CD4-positive, alpha-beta T cell treated with Interleukin-1 beta for 1 hour (primary cell): ENCODE measurements around the gene ZNF24.

Source experiments
- DNase-seq, 2 donors: peaks; one replicate each; pipeline ENCODE4 v3.0.0-alpha.2; 2020 to 2022

The ZNF24 gene

DNA sequence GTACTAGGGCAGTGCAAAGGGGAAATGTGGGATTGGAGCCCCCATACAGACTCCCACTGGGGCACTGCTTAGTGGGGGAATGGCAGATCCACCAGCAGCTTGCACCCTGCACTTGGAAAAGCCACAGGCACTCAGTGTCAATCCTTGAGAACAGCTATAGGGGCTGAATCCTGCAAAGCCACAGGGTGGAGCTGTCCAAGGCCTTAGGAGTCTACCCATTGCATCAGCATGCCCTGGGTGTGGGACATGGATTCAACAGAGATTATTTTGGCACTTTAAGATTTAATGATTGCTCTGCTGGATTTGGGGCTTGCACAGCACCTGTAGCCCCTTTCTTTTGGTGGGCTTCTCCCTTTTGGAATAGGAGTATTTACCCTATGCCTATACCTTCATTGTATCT lies 8.6 kb upstream of the ZNF24 start:
- DNase-seq = no peak

DNA sequence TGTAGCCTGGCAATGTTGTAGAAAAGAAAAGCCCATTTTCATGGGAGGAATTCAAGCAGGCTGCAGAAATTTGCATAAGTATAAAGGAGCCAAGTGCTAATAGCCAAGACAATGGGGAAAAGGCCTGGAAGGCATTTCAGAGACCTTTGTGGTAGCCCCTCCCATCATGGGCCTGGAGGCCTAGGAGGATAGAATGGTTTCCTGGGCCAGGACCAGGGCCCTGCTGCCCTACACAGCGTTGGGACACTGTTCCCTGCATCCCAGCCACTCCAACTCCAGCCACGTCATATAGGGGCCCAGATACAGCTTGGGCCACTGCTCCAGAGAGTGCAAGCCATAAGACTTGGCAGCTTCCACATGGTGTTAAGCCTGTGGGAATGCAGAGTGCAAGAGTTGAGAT lies 8.1 kb upstream of the ZNF24 start:
- DNase-seq = no peak

DNA sequence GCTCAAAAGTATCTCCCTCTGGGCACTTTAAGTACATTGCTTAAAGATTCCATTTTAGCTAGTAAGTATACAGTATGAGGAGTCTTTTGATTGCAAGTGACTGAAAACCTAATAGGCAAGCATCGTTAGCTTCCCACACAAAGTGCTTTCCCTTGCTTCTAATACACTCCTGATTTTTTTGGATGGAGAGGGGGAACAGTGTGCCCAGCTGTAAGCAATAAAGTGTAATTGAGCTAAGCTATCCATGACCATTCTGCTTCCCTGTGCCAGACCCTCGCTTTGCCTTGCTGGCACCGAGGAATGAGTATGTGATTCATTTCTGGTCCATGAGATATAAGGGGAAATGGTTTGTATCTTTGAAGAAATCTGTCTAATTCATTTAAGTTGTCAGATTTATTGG lies 3.8 kb upstream of the ZNF24 start:
- no peak for DNase-seq

- no peak for DNase-seq
Measured at GRCh38 chr18:35345950-35346349, 1.7 kb upstream of the ZNF24 start.

DNA sequence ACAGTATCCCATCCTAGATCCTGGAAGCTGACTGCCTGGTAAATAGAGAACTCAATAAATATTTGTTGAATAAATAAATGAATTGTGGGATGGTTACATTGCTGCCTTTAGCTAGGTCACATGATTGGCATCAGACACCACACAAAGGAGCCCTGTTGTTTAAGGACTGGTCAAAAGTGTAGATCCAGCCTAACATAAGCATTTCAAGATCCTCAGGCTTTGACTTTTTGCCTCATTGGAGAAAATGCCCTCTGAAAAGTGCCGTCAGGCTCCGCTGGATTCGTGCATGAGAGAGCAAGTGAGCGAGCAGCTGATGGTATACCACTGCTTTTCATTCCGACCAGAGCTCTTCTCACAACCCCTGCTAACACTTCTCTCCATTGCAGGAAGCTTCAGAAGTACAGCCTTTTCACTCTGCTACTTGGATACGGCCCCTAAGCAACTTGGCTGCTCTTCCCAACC lies 1.3 kb upstream of the ZNF24 start:
- no peak for DNase-seq

- DNase-seq = no peak
Measured at GRCh38 chr18:35344736-35345459, 678 bp upstream of the ZNF24 start.

DNA sequence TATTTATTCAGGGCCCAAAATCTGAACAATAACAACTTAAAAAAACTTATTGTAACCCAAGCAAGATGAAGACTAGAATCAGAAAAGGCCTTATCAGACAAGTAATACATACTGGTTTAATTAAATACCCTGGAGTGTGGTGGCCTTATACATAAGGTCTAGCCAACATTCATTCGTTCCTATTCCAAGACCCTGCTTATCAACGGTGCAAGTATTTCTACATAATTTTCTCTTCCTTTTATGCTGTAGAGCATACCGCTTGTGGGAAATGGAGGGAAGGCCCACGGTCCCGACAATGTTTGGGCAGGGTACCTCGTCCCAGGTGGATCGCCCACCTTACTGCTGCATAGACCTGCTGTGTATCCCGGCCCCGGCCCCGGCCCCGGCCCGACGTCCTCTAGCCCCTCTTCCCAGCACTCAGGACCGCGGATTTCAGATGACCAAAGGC lies 708 bp downstream of the ZNF24 start:
- no peak for DNase-seq

- no peak for DNase-seq
Measured at GRCh38 chr18:35337286-35337685, 6.9 kb downstream of the ZNF24 start.

- DNase-seq = no peak
Measured at GRCh38 chr18:35335866-35336265, 8.4 kb downstream of the ZNF24 start.

- DNase-seq = no peak
Measured at GRCh38 chr18:35334821-35335220, 9.4 kb downstream of the ZNF24 start.

GRCh38 chr18:35334212-35334611 lies 10.0 kb downstream of the ZNF24 start:
- no peak for DNase-seq

DNA sequence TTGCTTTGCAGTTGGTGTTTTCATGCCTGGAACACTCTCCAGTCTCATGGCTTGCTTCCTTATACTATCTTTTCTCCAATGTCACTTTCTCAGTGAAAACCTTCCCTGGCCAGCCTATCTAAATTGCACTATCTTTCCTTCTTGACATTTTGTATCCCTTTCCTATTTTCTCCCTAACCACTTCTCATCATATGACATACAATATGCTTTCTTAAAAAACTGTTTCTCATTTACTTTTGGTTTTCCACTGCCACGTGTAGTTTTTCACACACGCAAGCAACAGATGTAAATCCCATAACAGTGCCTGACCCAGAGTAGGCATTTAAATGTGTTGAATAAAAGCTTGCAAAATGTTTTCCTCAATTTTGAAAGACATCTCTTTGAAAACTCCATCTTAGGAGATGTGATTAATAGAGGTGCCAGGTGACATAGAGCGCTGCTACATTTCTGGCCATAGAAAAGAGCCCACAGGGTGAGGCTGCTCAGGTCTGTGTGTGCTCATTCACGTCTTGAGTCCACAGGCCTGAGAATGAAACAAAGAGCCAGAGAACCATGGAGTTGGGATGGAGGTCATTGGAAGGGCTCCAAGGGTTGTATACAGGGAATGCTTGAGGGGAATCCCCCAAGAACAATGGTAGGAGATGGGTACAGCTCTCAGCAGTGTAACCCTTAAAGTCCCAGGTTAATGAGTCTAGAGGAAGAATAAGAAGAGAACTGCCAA lies 12.7 kb downstream of the ZNF24 start:
- no peak for DNase-seq

- no peak for DNase-seq
Measured at GRCh38 chr18:35328868-35329267, 15.4 kb downstream of the ZNF24 start.

DNA sequence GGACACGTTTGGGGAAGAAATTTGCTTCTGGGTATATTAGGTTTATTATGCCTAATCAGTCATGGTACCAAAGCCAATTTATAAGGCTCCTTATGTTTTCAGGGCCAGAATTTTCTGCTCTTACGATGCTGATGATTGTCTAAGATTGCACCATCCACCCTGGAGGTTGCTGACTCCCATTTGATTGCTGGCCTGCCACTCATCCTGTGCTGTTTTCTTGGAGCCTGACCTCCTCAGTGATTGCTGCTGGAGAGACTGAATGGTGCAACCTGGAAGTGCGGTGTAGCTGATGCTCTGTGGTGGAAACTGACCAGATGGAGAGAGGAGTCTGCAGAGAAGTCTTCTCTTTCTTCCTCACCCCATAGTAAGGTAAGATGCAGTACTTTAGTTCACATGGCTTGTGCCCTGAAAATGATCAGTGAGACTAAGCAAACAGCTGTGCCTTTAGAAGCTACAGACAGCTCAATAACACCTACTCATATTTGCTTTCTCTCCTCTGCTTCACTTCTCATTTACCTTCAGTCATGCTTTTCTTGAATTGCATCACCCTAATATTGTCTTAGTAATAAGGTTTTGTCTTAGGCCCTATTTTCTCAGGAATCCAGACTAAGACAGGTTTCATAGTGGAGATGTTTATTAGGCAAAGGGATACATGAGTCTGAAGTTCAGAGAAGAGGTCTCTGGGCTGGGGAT lies 17.4 kb downstream of the ZNF24 start:
- DNase-seq = no peak

DNA sequence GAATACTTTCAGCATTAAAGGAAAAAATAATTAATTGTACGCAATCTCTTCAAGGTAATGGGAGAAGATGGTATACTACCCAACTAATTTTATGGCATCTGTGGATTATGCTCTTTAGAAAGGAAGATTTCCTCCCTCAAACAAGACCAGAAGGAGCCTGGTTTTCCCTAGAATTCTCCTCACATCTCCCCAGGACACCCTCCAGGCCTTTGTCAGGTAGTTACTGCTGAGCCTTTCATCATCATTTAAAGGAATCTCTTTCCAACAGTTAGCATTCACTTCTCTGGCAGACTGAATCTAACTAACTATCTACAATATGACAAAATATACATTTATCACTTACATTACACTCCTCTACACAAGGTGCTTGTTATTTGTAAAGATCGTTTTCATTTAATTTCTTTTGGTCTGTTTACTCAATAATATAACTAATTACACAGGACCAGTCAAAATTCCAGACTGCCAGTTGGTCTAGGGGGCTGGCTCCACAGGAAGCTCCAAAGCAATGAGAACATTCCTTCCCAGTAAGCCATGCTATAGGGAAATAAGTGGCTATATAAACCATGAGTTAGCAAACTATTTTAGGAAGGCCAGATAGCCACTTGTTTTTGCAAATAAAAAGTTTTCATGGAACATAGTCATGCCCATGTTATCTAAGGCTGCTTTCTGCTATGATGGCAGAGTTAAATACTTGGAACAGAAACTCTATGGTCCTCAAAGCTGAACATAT lies 19.1 kb downstream of the ZNF24 start:
- no peak for DNase-seq

DNA sequence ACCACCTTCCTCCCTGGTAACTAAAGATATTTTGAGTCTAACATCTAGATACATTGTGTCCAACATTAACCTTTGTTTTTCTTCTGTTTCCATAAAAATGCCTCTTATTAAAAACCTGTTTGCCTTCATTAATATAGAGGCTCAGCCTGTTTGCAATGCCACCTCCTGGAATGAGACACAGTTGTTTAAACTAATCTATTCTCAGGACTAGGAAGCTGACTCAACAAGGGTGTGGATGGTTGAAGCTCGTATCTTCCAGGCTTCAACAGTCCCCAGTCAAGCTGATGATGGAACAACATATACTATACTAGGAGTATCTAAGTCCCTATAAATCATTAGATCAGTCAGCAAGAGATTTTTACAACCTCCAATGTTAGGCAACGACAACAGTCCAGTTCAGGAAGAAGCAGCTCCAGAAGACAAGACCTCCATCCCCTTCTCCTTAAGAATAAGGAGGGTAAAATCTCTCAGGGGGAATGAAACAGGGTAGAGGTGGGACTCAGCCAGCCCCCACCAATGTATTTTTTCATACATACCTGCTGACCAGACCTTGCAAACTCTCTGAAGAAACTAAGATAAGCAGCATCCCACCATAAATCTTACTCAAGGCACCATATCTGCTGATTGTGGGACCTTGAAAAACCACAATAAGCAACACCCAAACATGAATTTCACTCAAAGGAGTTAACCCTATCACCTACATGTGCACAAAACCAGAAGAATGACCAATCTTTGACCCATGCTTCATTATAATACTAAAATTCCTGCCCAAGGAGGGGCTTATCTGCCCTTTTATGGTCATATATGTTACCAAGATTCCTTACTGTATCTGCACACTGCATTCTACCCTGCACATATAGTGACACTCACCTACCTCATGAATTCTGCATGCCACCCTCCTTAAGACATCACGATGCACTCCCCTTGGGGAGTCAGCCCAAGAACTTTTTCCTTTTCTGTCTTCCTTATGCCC lies 21.4 kb downstream of the ZNF24 start:
- DNase-seq = no peak

DNA sequence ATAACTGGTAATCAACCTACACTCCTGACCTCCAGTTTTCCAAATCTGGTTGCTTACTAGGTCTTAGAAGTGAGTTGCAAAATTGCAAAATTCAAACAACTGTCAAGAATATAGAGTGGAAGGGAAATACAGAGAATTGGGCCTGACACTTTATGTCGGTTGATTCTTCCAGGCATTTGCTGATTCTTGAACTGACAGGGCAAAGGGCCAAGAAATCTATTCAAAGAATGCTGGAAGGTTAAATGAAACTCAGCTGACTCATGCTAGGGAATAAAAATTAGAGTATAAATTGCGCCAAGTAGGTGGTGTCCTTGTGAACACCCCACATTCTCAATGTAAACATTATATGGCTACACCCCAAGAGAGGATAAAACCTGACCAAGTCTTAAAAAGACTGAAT lies 32.7 kb downstream of the ZNF24 start:
- DNase-seq = no peak

GRCh38 chr18:35306588-35307250 lies 37.5 kb downstream of the ZNF24 start:
- no peak for DNase-seq

GRCh38 chr18:35303610-35304009 lies 40.6 kb downstream of the ZNF24 start:
- no peak for DNase-seq

GRCh38 chr18:35296060-35296459 lies 48.2 kb downstream of the ZNF24 start:
- no peak for DNase-seq

DNA sequence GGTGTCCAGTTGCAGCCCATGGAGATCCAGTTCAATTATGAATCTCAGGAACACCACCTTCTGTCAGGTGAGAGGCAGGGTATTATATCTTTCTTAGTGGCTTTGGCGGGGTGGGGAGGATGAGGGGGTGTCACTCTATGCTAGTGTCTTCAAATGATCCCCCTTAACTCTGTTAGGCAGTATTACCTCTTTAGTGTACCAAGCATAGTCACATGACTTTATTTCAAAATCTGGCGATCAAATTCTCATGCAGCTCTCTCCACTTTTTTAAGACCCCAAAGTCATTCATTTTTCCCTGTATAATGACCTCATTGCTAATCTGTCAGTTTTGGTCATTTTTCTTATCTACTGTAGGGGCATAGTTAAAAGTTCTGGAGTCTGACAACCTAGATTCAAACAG lies 53.1 kb downstream of the ZNF24 start:
- no peak for DNase-seq
